Heart right ventricle (tissue), 16 donors: ENCODE measurements around the gene RNPEP. TPM values are rescaled to one million over a fixed set of nuclear protein-coding genes. Genes with fewer than 3 reads are reported as not detected.
A peak's percentile ranks its signal among the peaks of the same experiment; 100 is the strongest.
"Not testable (repeated sequence)": the region's sequence is repeated elsewhere in the genome, so short reads cannot be mapped to it uniquely, and the experiment has no call there.

Experiments
- ATAC-seq, 8 donors: fragments of 200-7000 bp; cut with Tn5 transposase; one replicate each; pipeline ENCODE4 v1.9.1; 2020; ENCODE audit warnings: mild to moderate bottlenecking in 8 of 8, moderate library complexity in 8 of 8, moderate number of reproducible peaks in 1 of 8
- DNase-seq, 2 donors: peaks; one replicate each; pipeline ENCODE4 v3.0.0-alpha.2; 2020
- H3K27ac ChIP-seq, 10 donors: fragments of 200-600 bp; sonication (generic) in 2 of 10; one replicate each; pipeline versions ENCODE4 v1.5.0 to v1.8.0; 2020 to 2022; ENCODE audit warnings: mild to moderate bottlenecking in 3 of 10
- H3K27me3 ChIP-seq, 7 donors: fragments of 200-600 bp; one replicate each; pipeline ENCODE4 v1.8.0; 2021 to 2022; ENCODE audit warnings: mild to moderate bottlenecking in 2 of 7
- H3K36me3 ChIP-seq, 9 donors: fragments of 200-600 bp; sonication (generic) in 1 of 9; one replicate each; pipeline versions ENCODE4 v1.5.0 to v1.8.0; 2020 to 2022; ENCODE audit warnings: mild to moderate bottlenecking in 2 of 9
- H3K4me1 ChIP-seq, 9 donors: fragments of 200-600 bp; sonication (generic) in 1 of 9; one replicate each; pipeline versions ENCODE4 v1.5.0 to v1.8.0; 2020 to 2022; ENCODE audit warnings: mild to moderate bottlenecking in 4 of 9
- H3K4me3 ChIP-seq, 10 donors: fragments of 200-600 bp; sonication (generic) in 2 of 10; one replicate each; pipeline versions ENCODE4 v1.5.0 to v1.8.0; 2020 to 2022; ENCODE audit warnings: mild to moderate bottlenecking in 7 of 10, moderate library complexity in 2 of 10
- H3K9me3 ChIP-seq, 11 donors: fragments of 200-600 bp in 10 of 11; sonication (generic) in 2 of 11; one replicate each; pipeline versions ENCODE4 v1.5.0 to v1.8.0; 2013 to 2022; ENCODE audit warnings: mild to moderate bottlenecking in 2 of 11, control low read depth in 1 of 11, moderate library complexity in 1 of 11
- WGBS, 2 donors: extraction: QIAGEN DNeasy Blood & Tissue Kit; methylation state at CpG; one replicate each; pipeline ENCODE4 v1.1.7; 2013; ENCODE audit warnings: inconsistent platforms in 1 of 2; 5-methylcytosine and 5-hydroxymethylcytosine counted together
- intact Hi-C, 10 donors: fragments of 100-400 bp; cut with DNase I; formaldehyde crosslinking; loops; one replicate each; pipeline versions ENCODE4 v1.11.1 to v1.14.2; 2022
- microRNA-seq, 2 donors: library from miRNA; unstranded; fragments of <30 nt; microRNA quantifications; one replicate each; pipeline ENCODE4 v1.2.0, GENCODE V29; 2021
- polyA plus RNA-seq, 2 donors: library from polyadenylated mRNA; stranded (reverse); fragments of 200-250 nt; gene quantifications; one replicate each; pipeline ENCODE4 v1.2.3, GENCODE V29; 2013
- total RNA-seq, 10 donors: library from RNA; stranded (reverse); fragmentation: NEBNext Ultra II Directional in 3 of 10; extraction: Animal tissue kit (Norgen Biotek cat#: 25700) in 3 of 10; gene quantifications; one replicate each; pipeline versions ENCODE4 v1.2.1 to v1.2.4, GENCODE V29; 2021 to 2023
- TF ChIP-seq, protein P1 (sequence below), 9 donors: fragments of 200-600 bp; sonication (generic) in 2 of 9; IDR thresholded peaks; one replicate each; pipeline versions ENCODE4 v1.5.0 to v1.8.0; 2021 to 2022; ENCODE audit warnings: antibody characterized with exemption in 9 of 9, mild to moderate bottlenecking in 5 of 9, moderate library complexity in 1 of 9
- donor health status: Arrhythmogenic right ventricular cardiomyopathy.
- donor health status: ischemic (EF 13 %, LVEDD 7.1; RV severe dilation, severe dysfunction).
- donor health status: healthy with polysubstance abuse.
- donor health status: DM: no; HTN: yes; CAD: no.
- donor health status: DM: no; HTN: no; CAD: no.
- donor health status: ischemic (EF 25% LVEDD 6.9; RV normal size, moderate dysfunction).
- donor health status: ischemic (EF 25% LVEDD 5.7; RV mildly dilated, moderate dysfunction).
- donor health status: healthy.
- donor health status: DM: yes; HTN: yes; CAD: no.
- donor health status: Ischemic cardiomyopathy.
- donor health status: ischemic (EF 35%, LVEDD 5.7; RV mildly dilated, moderate dysfunction).
- donor health status: nonischemic (EF 11% LVEDD 7.7; RV severe dilation, severe dysfunction).
- donor health status: DM: yes; HTN: yes; CAD: no.
- donor health status: PGD.
- donor health status: ischemic (EF 29% LVEDD 5.4; RV normal size, mild dysfunction).
- donor health status: nonischemic (EF 23%, LVEDD 6.1; RV moderate dilation, normal function).

RNPEP gene
- total and polyA plus RNA-seq, 12 donors, result 11.1 to 27.4 (median 15.7) TPM

DNA sequence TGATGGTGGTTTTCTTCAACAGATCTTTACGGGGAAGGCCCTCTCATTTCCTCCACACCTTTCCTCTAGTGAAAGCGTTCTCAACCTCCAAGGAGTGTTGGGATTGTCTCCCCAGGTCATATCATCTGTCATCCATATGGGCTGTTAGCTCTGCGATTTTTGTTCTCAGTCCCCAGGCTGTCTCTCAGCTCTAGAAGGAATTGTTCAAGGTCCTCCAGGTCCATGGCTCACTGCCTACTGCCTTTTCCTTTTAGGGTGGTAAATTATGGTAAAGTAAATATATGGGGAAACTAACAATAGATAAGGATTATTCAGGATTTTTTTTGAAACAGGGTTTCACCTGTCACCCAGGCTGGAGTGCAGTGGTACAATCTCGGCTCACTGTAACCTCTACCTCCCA lies 65.5 kb downstream of the RNPEP start:
- Histone ChIP-seq H3K4me3 (no peak overlapping the region), H3K27me3 (no peaks in the 10 kb centered on the region), H3K9me3 (no peaks in the 10 kb centered on the region), H3K4me1 (peaks cover 0 to 6% (median 0%) of the 10 kb centered on the region in 9 donors), H3K27ac (no peak overlapping the region), H3K36me3 (no peaks in the 10 kb centered on the region)
- DNase-seq, result no peak
- 79 to 84% methylated on average over 4 of the region's 4 CpGs for WGBS, 2 donors
- TF ChIP-seq, protein P1, sequence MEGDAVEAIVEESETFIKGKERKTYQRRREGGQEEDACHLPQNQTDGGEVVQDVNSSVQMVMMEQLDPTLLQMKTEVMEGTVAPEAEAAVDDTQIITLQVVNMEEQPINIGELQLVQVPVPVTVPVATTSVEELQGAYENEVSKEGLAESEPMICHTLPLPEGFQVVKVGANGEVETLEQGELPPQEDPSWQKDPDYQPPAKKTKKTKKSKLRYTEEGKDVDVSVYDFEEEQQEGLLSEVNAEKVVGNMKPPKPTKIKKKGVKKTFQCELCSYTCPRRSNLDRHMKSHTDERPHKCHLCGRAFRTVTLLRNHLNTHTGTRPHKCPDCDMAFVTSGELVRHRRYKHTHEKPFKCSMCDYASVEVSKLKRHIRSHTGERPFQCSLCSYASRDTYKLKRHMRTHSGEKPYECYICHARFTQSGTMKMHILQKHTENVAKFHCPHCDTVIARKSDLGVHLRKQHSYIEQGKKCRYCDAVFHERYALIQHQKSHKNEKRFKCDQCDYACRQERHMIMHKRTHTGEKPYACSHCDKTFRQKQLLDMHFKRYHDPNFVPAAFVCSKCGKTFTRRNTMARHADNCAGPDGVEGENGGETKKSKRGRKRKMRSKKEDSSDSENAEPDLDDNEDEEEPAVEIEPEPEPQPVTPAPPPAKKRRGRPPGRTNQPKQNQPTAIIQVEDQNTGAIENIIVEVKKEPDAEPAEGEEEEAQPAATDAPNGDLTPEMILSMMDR (IDR thresholded peaks at IDR 0.05), result no peak
- ATAC-seq, result no peak
- intact Hi-C loops, result loop anchor here in 1 of 10 donors (2.0 kb wide), 1 partner anchor 65 kb away; no protein-coding TSS in a partner anchor

DNA sequence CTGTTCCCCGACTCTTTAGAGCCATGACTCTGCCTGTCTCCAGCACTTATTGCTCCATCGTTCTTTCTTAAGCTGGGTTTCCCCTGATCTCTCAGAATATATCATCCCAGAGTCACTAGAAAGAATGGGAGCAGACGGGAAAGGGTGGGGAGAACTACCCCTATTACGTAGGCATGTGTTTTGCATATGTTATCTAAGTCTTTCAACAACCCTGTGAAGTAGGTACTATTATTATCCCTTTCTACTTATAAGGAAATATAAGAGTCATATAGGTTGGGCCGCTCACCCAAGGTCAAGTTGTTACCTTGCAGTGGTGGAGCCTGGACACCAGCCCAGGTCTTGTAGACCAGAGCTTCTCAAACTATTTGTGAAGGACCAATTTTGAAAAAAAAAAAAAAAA lies 66.7 kb downstream of the RNPEP start:
- Histone ChIP-seq H3K27me3 (no peaks in the 10 kb centered on the region), H3K27ac (peak overlapping the region in 5 of 10 donors; percentile 37 to 71 (median 48)), H3K36me3 (no peaks in the 10 kb centered on the region), H3K4me1 (peaks cover 0 to 6% (median 0%) of the 10 kb centered on the region in 9 donors), H3K9me3 (no peaks in the 10 kb centered on the region), H3K4me3 (no peak overlapping the region)
- intact Hi-C loops, result loop anchor here in 1 of 10 donors (2.0 kb wide), 1 partner anchor 64 kb away; no protein-coding TSS in a partner anchor
- peak in 7 of 8 donors; percentile 24 to 95 (median 82) for ATAC-seq
- TF ChIP-seq, protein P1 (IDR thresholded peaks at IDR 0.05), result no peak
- 43 to 49% methylated on average over 5 of the region's 5 CpGs for WGBS, 2 donors
- no peak for DNase-seq

DNA sequence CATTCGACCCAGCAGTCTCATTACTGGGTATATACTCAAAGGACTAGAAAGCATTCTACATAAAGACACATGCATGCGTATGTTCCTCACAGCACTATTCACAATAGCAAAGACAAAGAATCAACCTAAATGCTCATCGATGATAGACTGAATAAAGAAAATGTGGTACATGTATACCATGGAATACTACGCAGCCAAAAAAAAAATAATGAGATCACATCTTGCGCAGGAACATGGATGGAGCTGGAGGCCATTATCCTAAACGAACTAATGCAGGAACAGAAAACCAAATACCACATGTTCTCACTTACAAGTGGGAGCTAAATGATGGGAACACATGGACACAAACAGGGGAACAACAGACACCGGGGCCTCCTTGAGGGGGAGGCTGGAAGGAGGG lies 71.6 kb downstream of the RNPEP start:
- intact Hi-C loops, result no loop called here
- TF ChIP-seq, protein P1 (IDR thresholded peaks at IDR 0.05), result no peak
- DNase-seq (no peak), ATAC-seq (no peak)
- Histone ChIP-seq H3K4me3 (no peak overlapping the region), H3K27me3 (no peaks in the 10 kb centered on the region), H3K9me3 (no peaks in the 10 kb centered on the region), H3K27ac (no peak overlapping the region), H3K36me3 (no peaks in the 10 kb centered on the region), H3K4me1 (peaks cover 0 to 5% (median 0%) of the 10 kb centered on the region in 9 donors)
- WGBS, 2 donors, result 94% methylated on average over 7 of the region's 7 CpGs

DNA sequence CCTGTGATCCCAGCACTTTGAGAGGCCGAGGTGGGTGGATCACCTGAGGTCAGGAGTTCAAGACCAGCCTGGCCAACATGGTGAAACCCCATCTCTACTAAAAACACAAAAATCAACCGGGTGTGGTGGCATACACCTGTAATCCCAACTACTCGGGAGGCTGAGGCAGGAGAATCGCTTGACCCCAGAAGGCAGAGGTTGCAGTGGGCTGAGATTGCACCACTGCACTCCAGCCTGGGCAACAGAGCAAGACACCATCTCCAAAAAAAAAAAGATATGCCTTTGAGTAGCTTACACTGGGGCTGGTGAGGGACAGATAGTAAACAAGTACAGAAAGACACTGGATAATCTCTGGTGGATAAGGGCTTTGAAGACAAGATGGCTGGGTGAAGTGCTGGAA lies 72.2 kb downstream of the RNPEP start:
- H3K27me3 ChIP-seq, intact Hi-C loops, ATAC-seq, H3K4me1 ChIP-seq, DNase-seq, H3K9me3 ChIP-seq, H3K36me3 ChIP-seq, H3K4me3 ChIP-seq, H3K27ac ChIP-seq: not testable (repeated sequence)
- 87% methylated on average over 4 of the region's 4 CpGs for WGBS, 2 donors

Small RNAs within 50 kb of the gene (microRNA-seq; reads per million reads assigned to microRNA genes)
- gene MIR6740, result 0 to 0.51 reads per million in 2 donors

Other genes starting within 250 kb of the RNPEP start
- 10 to 100 TPM; 21.9 to 31.4 (median 27.2) TPM for gene IPO9, start 153.5 kb upstream of the RNPEP start, total RNA-seq
- gene IPO9, start 153.5 kb upstream of the RNPEP start, polyA plus RNA-seq, result 10 to 100 TPM; 12.0 to 12.9 TPM
- 100 to 1,000 TPM; 104 to 214 (median 130) TPM for gene SHISA4, start 93.8 kb upstream of the RNPEP start, total RNA-seq
- gene SHISA4, start 93.8 kb upstream of the RNPEP start, polyA plus RNA-seq, result 10 to 100 TPM; 72.6 to 75.8 TPM
- 10 to 100 TPM in 4 of 10 donors, 1 to 10 TPM in 6; 3.6 to 15.2 (median 9.6) TPM for gene LMOD1, start 36.1 kb upstream of the RNPEP start, total RNA-seq
- gene LMOD1, start 36.1 kb upstream of the RNPEP start, polyA plus RNA-seq, result 10 to 100 TPM in 1 of 2 donors, 1 to 10 TPM in 1; 9.9 to 22.7 TPM
- 100 to 1,000 TPM in 2 of 10 donors, 10 to 100 TPM in 8; 71.1 to 113 (median 88.9) TPM for gene TIMM17A, start 27.1 kb upstream of the RNPEP start, total RNA-seq
- 100 to 1,000 TPM in 1 of 2 donors, 10 to 100 TPM in 1; 49.7 to 105 TPM for gene TIMM17A, start 27.1 kb upstream of the RNPEP start, polyA plus RNA-seq
- gene ELF3, start 27.9 kb downstream of the RNPEP start, total RNA-seq, result 100 to 1,000 TPM in 1 of 10 donors, 10 to 100 TPM in 1, 1 to 10 TPM in 3, under 1 TPM in 3, not detected in 2; 0.09 to 255 (median 1.4) TPM
- gene ELF3, start 27.9 kb downstream of the RNPEP start, polyA plus RNA-seq, result 1 to 10 TPM in 1 of 2 donors, under 1 TPM in 1; 0.51 to 2.7 TPM
- gene GPR37L1, start 140.3 kb downstream of the RNPEP start, total RNA-seq, result under 1 TPM in 4 of 10 donors, not detected in 6; 0.04 to 0.20 (median 0.06) TPM
- gene GPR37L1, start 140.3 kb downstream of the RNPEP start, polyA plus RNA-seq, result under 1 TPM in 1 of 2 donors, not detected in 1; 0.03 TPM
- gene ARL8A, start 162.1 kb downstream of the RNPEP start, total RNA-seq, result 10 to 100 TPM; 70.9 to 92.7 (median 83.4) TPM
- gene ARL8A, start 162.1 kb downstream of the RNPEP start, polyA plus RNA-seq, result 10 to 100 TPM; 21.5 to 29.6 TPM
- 1 to 10 TPM in 2 of 10 donors, under 1 TPM in 8; 0.09 to 6.2 (median 0.47) TPM for gene PTPN7, start 178.0 kb downstream of the RNPEP start, total RNA-seq
- gene PTPN7, start 178.0 kb downstream of the RNPEP start, polyA plus RNA-seq, result under 1 TPM; 0.32 to 0.51 TPM
- gene LGR6, start 211.2 kb downstream of the RNPEP start, total RNA-seq, result 10 to 100 TPM in 2 of 10 donors, 1 to 10 TPM in 3, under 1 TPM in 5; 0.19 to 13.5 (median 1.0) TPM
- 1 to 10 TPM; 3.2 to 3.7 TPM for gene LGR6, start 211.2 kb downstream of the RNPEP start, polyA plus RNA-seq